DOHH2 (cell line): ENCODE results near the gene FBXO2.

ENCODE experiments used
- H3F3A ChIP-seq: fragments of 200-600 bp; sonication (generic), shearing (Covaris generic); 2 replicates; pipeline ENCODE4 v1.6.0; 2016; ENCODE audit warnings: antibody characterized with exemption, mild to moderate bottlenecking; ENCODE audit not compliant: control insufficient read depth, insufficient read depth
- H3K27ac ChIP-seq: fragments of 200-600 bp; sonication (generic); 2 replicates; pipeline ENCODE4 v1.5.1; 2014; ENCODE audit warnings: low read depth, mild to moderate bottlenecking, low read length, moderate library complexity
- H3K27me3 ChIP-seq: fragments of 200-600 bp; sonication (generic); 2 replicates; pipeline ENCODE4 v1.6.1; 2014; ENCODE audit warnings: mild to moderate bottlenecking, low read length, mixed read lengths; ENCODE audit not compliant: control insufficient read depth
- H3K36me3 ChIP-seq: fragments of 200-600 bp; sonication (generic); 2 replicates; pipeline ENCODE4 v1.6.1; 2014; ENCODE audit warnings: mild to moderate bottlenecking, low read length, moderate library complexity, mixed read lengths; ENCODE audit not compliant: control insufficient read depth
- H3K4me1 ChIP-seq: fragments of 200-600 bp; sonication (generic); 2 replicates; pipeline ENCODE4 v1.6.1; 2014; ENCODE audit warnings: mild to moderate bottlenecking, low read length, mixed read lengths; ENCODE audit not compliant: control insufficient read depth
- H3K4me2 ChIP-seq: fragments of 200-600 bp; sonication (generic); 2 replicates; pipeline ENCODE4 v1.6.0; 2014; ENCODE audit warnings: mild to moderate bottlenecking, low read length, moderate library complexity
- H3K4me3 ChIP-seq: fragments of 200-600 bp; sonication (generic); 2 replicates; pipeline ENCODE4 v1.5.1; 2014; ENCODE audit warnings: mild to moderate bottlenecking, low read length, mixed read lengths
- H3K79me2 ChIP-seq: fragments of 200-600 bp; sonication (generic); 2 replicates; pipeline ENCODE4 v1.6.1; 2014; ENCODE audit warnings: mild to moderate bottlenecking, low read length, mixed read lengths; ENCODE audit not compliant: control insufficient read depth
- H3K9me2 ChIP-seq: fragments of 200-600 bp; sonication (generic); replicated peaks from 2 replicates; pipeline ENCODE4 v1.6.1; 2014; ENCODE audit warnings: mild to moderate bottlenecking, low read length, mixed read lengths; ENCODE audit not compliant: control insufficient read depth
- H3K9me3 ChIP-seq: fragments of 200-600 bp; sonication (generic); 2 replicates; pipeline ENCODE4 v1.6.1; 2014; ENCODE audit warnings: antibody characterized with exemption, low read length, mixed read lengths; ENCODE audit not compliant: control insufficient read depth, insufficient read depth
- H4K20me1 ChIP-seq: fragments of 200-600 bp; sonication (generic); 2 replicates; pipeline ENCODE4 v1.6.0; 2014; ENCODE audit warnings: low read depth, mild to moderate bottlenecking, antibody characterized with exemption, low read length, moderate library complexity; ENCODE audit not compliant: control insufficient read depth, insufficient read depth
- CTCF ChIP-seq: fragments of 200-600 bp; sonication (generic); IDR thresholded peaks from one replicate; pipeline ENCODE4 v1.5.1; 2014; ENCODE audit warnings: antibody characterized with exemption, mild to moderate bottlenecking, low read depth, low read length; ENCODE audit not compliant: poor library complexity, severe bottlenecking
- EZH2phosphoT487 ChIP-seq: fragments of 200-600 bp; sonication (generic); IDR thresholded peaks from 2 replicates; pipeline ENCODE4 v1.6.1; 2017; ENCODE audit warnings: borderline replicate concordance, mild to moderate bottlenecking, antibody characterized with exemption, low read length, moderate library complexity, mixed read lengths

Gene FBXO2

GRCh38 chr1:11690397-11691301 lies 36.4 kb upstream of the FBXO2 start:
- Histone ChIP-seq H3K36me3 (no peaks in the 10 kb centered on the region), H3K4me3 (no peak overlapping the region), H3F3A (0 out of 2 replicates have a peak, but pooled peaks cover 2% of the 10 kb centered on the region), H3K9me3 (no peaks in the 10 kb centered on the region), H3K4me1 (no peaks in the 10 kb centered on the region), H3K79me2 (no peaks in the 10 kb centered on the region), H3K9me2 (no peaks in the 10 kb centered on the region), H3K27ac (no peak overlapping the region), H4K20me1 (no peaks in the 10 kb centered on the region), H3K27me3 (peaks cover 55% of the 10 kb centered on the region), H3K4me2 (no peak overlapping the region)
- TF ChIP-seq CTCF, result no peak
- TF ChIP-seq EZH2phosphoT487, result peak; percentile 40; the same call in 1 of the 2 replicates

DNA sequence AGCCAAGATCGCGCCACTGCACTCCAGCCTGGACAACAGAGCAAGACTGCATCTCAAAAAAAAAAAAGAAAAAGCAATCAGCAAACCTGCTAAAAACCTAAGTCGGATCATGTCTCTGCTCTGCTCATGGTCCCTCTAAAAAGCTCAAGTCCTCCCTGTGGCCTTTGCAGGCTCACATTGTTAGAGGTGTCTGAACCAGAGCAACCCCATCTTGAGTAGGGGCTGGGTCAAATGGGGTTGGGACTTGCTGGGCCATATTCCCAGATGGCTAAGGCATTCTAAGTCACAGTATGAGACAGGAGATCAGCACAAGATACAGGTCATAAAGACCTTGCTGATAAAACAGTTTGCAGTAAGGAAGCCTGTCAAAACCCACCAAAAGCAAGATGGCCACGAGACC lies 34.3 kb upstream of the FBXO2 start:
- Histone ChIP-seq H3K9me2 (no peaks in the 10 kb centered on the region), H3K4me1 (peaks cover 15% of the 10 kb centered on the region), H3K36me3 (no peaks in the 10 kb centered on the region), H4K20me1 (no peaks in the 10 kb centered on the region), H3K4me2 (no peak overlapping the region), H3K4me3 (no peak overlapping the region), H3K27ac (no peak overlapping the region), H3K9me3 (no peaks in the 10 kb centered on the region), H3K27me3 (peaks cover 40% of the 10 kb centered on the region), H3K79me2 (no peaks in the 10 kb centered on the region), H3F3A (0 out of 2 replicates have a peak, but pooled peaks cover 2% of the 10 kb centered on the region)
- TF ChIP-seq CTCF (no peak), EZH2phosphoT487 (no peak)

GRCh38 chr1:11685210-11685752 lies 31.1 kb upstream of the FBXO2 start:
- Histone ChIP-seq H3K27me3 (peaks cover 12% of the 10 kb centered on the region), H3K4me2 (no peak overlapping the region), H3K4me1 (peaks cover 33% of the 10 kb centered on the region), H3K4me3 (no peak overlapping the region), H3K27ac (no peak overlapping the region), H3K9me2 (no peaks in the 10 kb centered on the region), H3K36me3 (no peaks in the 10 kb centered on the region), H4K20me1 (no peaks in the 10 kb centered on the region), H3F3A (peaks cover 7% of the 10 kb centered on the region), H3K79me2 (peaks cover 4% of the 10 kb centered on the region), H3K9me3 (no peaks in the 10 kb centered on the region)
- TF ChIP-seq CTCF (peak; percentile 43), EZH2phosphoT487 (no peak)
